H1 (cell line): ENCODE results near the gene CNR2. TPM values are rescaled to one million over a fixed set of nuclear protein-coding genes. Genes with fewer than 3 reads are reported as not detected.

Experiments used
- CTCF ChIA-PET: fragments of 300-600 bp; sonication (Branson Sonifier 250); formaldehyde crosslinking; loops from one replicate; lab custom pipeline; 2021; ENCODE audit not compliant: partially characterized antibody; lab: Charles Lee
- POLR2A ChIA-PET: fragments of 300-600 bp; sonication (Branson Sonifier 250); formaldehyde crosslinking; loops from one replicate; lab custom pipeline; 2021; ENCODE audit warnings: inconsistent platforms; ENCODE audit not compliant: partially characterized antibody; lab: Charles Lee
- DNase-seq, 2 experiments: peaks; one replicate each; pipeline versions ENCODE4 v3.0.0 to v3.0.0-alpha.2; 2010 to 2022; ENCODE audit warnings: low spot score in 2 of 2, low read depth in 1 of 2, mixed read lengths in 1 of 2
- FAIRE-seq: peaks from 2 replicates; lab custom pipeline; 2011; peaks lifted over from hg19 to GRCh38; lab: Jason Lieb, UNC
- H2AFZ ChIP-seq: 2 replicates; pipeline ENCODE4 v1.8.1; 2012; ENCODE audit warnings: low read length, inconsistent platforms
- H2AK5ac ChIP-seq: 2 replicates; pipeline ENCODE4 v1.6.1; 2013; ENCODE audit warnings: low read depth, low read length
- H2BK120ac ChIP-seq: replicated peaks from 2 replicates; pipeline ENCODE3; 2013; ENCODE audit warnings: low read depth, low read length, inconsistent platforms
- H2BK12ac ChIP-seq: 2 replicates; pipeline ENCODE4 v1.6.1; 2013; ENCODE audit warnings: low read depth, low read length
- H2BK15ac ChIP-seq: 2 replicates; pipeline ENCODE4 v1.6.1; 2013; ENCODE audit warnings: low read length
- H2BK20ac ChIP-seq: 2 replicates; pipeline ENCODE4 v1.6.1; 2013; ENCODE audit warnings: low read length
- H2BK5ac ChIP-seq: 2 replicates; pipeline ENCODE4 v1.6.1; 2013; ENCODE audit warnings: low read depth, low read length
- H3K14ac ChIP-seq: 2 replicates; pipeline ENCODE4 v1.6.1; 2013; ENCODE audit warnings: inconsistent platforms; ENCODE audit not compliant: insufficient read length
- H3K18ac ChIP-seq: 2 replicates; pipeline ENCODE4 v1.6.1; 2013; ENCODE audit warnings: low read length; ENCODE audit errors: extremely low read depth
- H3K23ac ChIP-seq: 2 replicates; pipeline ENCODE4 v1.6.1; 2013; ENCODE audit warnings: inconsistent platforms; ENCODE audit not compliant: insufficient read length
- H3K23me2 ChIP-seq: 2 replicates; pipeline ENCODE4 v1.6.1; 2013; ENCODE audit warnings: low read depth, low read length
- H3K27ac ChIP-seq: 2 replicates; pipeline ENCODE4 v1.6.1; 2011; ENCODE audit warnings: low read depth, low read length, inconsistent platforms
- H3K27me3 ChIP-seq, 4 experiments: replicated peaks in 1 of 4; 1 replicate in 1 of 4; 2 replicates in 3 of 4; pipeline versions ENCODE4 v1.6.1 to v1.8.1; 2011 to 2013; ENCODE audit warnings: low read length in 3 of 4, mild to moderate bottlenecking in 3 of 4, inconsistent platforms in 2 of 4, mixed read lengths in 2 of 4, moderate library complexity in 1 of 4; ENCODE audit not compliant: control insufficient read depth in 3 of 4, insufficient read depth in 3 of 4; ENCODE audit errors: extremely low read depth in 1 of 4
- H3K36me3 ChIP-seq, 4 experiments: 2 replicates each; pipeline versions ENCODE4 v1.6.1 to v1.8.1; 2011 to 2013; ENCODE audit warnings: mild to moderate bottlenecking in 4 of 4, low read length in 3 of 4, moderate library complexity in 2 of 4, control low read depth in 1 of 4, inconsistent platforms in 1 of 4; ENCODE audit not compliant: insufficient read depth in 4 of 4, control insufficient read depth in 2 of 4
- H3K4ac ChIP-seq: replicated peaks from 2 replicates; pipeline ENCODE3; 2013; ENCODE audit warnings: low read length, low read depth, mixed read lengths, inconsistent platforms; ENCODE audit not compliant: insufficient read length
- H3K4me1 ChIP-seq, 4 experiments: replicated peaks in 1 of 4; 1 replicate in 1 of 4; 2 replicates in 3 of 4; pipeline versions ENCODE4 v1.6.1 to v1.8.1; 2011 to 2013; ENCODE audit warnings: low read length in 3 of 4, inconsistent platforms in 2 of 4, mixed read lengths in 1 of 4; ENCODE audit not compliant: insufficient read depth in 4 of 4, control insufficient read depth in 3 of 4
- H3K4me2 ChIP-seq, 2 experiments: 2 replicates each; pipeline versions ENCODE4 v1.6.1 to v1.8.1; 2011 to 2013; ENCODE audit warnings: low read depth in 2 of 2, low read length in 2 of 2, control low read depth in 1 of 2, inconsistent platforms in 1 of 2, mild to moderate bottlenecking in 1 of 2; ENCODE audit not compliant: insufficient read depth in 1 of 2
- H3K4me3 ChIP-seq, 4 experiments: fragments of 200-600, 300-600 bp in 1 of 4; sonication (generic), shearing (Covaris generic), sonication (Bioruptor Twin) in 1 of 4; 2 replicates each; pipeline versions ENCODE4 v1.5.1 to v1.8.1; 2011 to 2016; ENCODE audit warnings: low read length in 4 of 4, low read depth in 3 of 4, control low read depth in 2 of 4, inconsistent platforms in 2 of 4, mild to moderate bottlenecking in 2 of 4, mixed read lengths in 1 of 4, moderate library complexity in 1 of 4; ENCODE audit not compliant: insufficient read depth in 2 of 4; ENCODE audit errors: extremely low read depth in 1 of 4
- H3K56ac ChIP-seq: replicated peaks from 2 replicates; pipeline ENCODE3; 2013; ENCODE audit warnings: low read depth, mild to moderate bottlenecking, mixed read lengths, low read length, inconsistent platforms; ENCODE audit not compliant: insufficient read length
- H3K79me1 ChIP-seq: 2 replicates; pipeline ENCODE4 v1.6.1; 2013; ENCODE audit warnings: low read depth, low read length, control low read depth
- H3K79me2 ChIP-seq, 2 experiments: 2 replicates each; pipeline versions ENCODE4 v1.6.1 to v1.8.1; 2012 to 2013; ENCODE audit warnings: low read length in 2 of 2, mild to moderate bottlenecking in 2 of 2, inconsistent platforms in 1 of 2; ENCODE audit not compliant: insufficient read depth in 2 of 2, control insufficient read depth in 1 of 2
- H3K9ac ChIP-seq, 4 experiments: replicated peaks in 1 of 4; 1 replicate in 1 of 4; 2 replicates in 3 of 4; pipeline versions ENCODE4 v1.6.1 to v1.8.1; 2011 to 2013; ENCODE audit warnings: low read depth in 3 of 4, low read length in 3 of 4, control low read depth in 2 of 4, mild to moderate bottlenecking in 2 of 4, moderate library complexity in 2 of 4, inconsistent platforms in 1 of 4; ENCODE audit errors: extremely low read depth in 1 of 4
- H3K9me3 ChIP-seq, 2 experiments: 2 replicates each; pipeline versions ENCODE4 v1.6.1 to v1.8.1; 2012 to 2013; ENCODE audit warnings: mild to moderate bottlenecking in 2 of 2, moderate library complexity in 2 of 2, control low read depth in 1 of 2, inconsistent platforms in 1 of 2, low read depth in 1 of 2, low read length in 1 of 2, mixed read lengths in 1 of 2; ENCODE audit not compliant: insufficient read depth in 2 of 2
- H4K20me1 ChIP-seq, 2 experiments: replicated peaks in 1 of 2; 2 replicates each; pipeline versions ENCODE3 to v1.8.1; 2011 to 2013; ENCODE audit warnings: inconsistent platforms in 2 of 2, low read length in 2 of 2, mild to moderate bottlenecking in 1 of 2; ENCODE audit not compliant: insufficient read depth in 2 of 2, control insufficient read depth in 1 of 2
- H4K5ac ChIP-seq: 2 replicates; pipeline ENCODE4 v1.6.1; 2013; ENCODE audit warnings: low read length, low read depth, mixed read lengths, inconsistent platforms; ENCODE audit not compliant: insufficient read length
- H4K8ac ChIP-seq: 2 replicates; pipeline ENCODE4 v1.8.0; 2013; ENCODE audit warnings: mild to moderate bottlenecking, moderate library complexity, low read length, inconsistent platforms; ENCODE audit not compliant: insufficient read depth; ENCODE audit errors: extremely low read depth
- H4K91ac ChIP-seq: replicated peaks from 2 replicates; pipeline ENCODE3; 2013; ENCODE audit warnings: low read length, mixed read lengths, inconsistent platforms; ENCODE audit not compliant: insufficient read length
- TBP ChIP-seq: IDR thresholded peaks from 2 replicates; pipeline ENCODE4 v1.6.1; 2011; ENCODE audit warnings: low read depth, low read length, improper control_type of control experiment
- WGBS, 2 experiments: shearing (Covaris generic) in 1 of 2; methylation state at CpG; one replicate each; pipeline versions ENCODE4 v1.1.6 to v1.1.7; 2013 to 2015; ENCODE audit warnings: low lambda C conversion rate in 2 of 2, mixed read lengths in 2 of 2, inconsistent platforms in 1 of 2, low coverage in 1 of 2, missing lambda C conversion rate in 1 of 2; ENCODE audit not compliant: insufficient replicate concordance in 2 of 2, insufficient coverage in 1 of 2, insufficient read length in 1 of 2; ENCODE audit errors: extremely low coverage in 1 of 2, missing lambda C conversion rate in 1 of 2; 5-methylcytosine and 5-hydroxymethylcytosine counted together
- polyA plus RNA-seq, 7 experiments: library from polyadenylated mRNA; depleted of rRNA in 3 of 7; stranded (reverse) in 5 of 7; unstranded in 2 of 7; fragments of >200 nt in 5 of 7; fragments of 200-250 nt in 2 of 7; gene quantifications; 1 replicate in 5 of 7; 2 replicates in 1 of 7; 4 replicates in 1 of 7; pipeline versions ENCODE4 v1.2.1 to v1.2.3, GENCODE V29; 2011 to 2013; ENCODE audit warnings: missing spikeins in 2 of 7, mixed read lengths in 2 of 7
- total RNA-seq: library from RNA; stranded (reverse); fragmentation: NEBNext Ultra II Directional; extraction: Animal tissue kit (Norgen Biotek cat#: 25700); gene quantifications from 2 replicates; pipeline ENCODE4 v1.2.1, GENCODE V29; 2021

The CNR2 gene
- total and polyA plus RNA-seq, 2 of the 8 experiments (the other 6 are each of a cell fraction or from before 2014, with no cell fraction given), result not detected

- Histone ChIP-seq H3K14ac (no peak overlapping the region), H3K36me3 (no peaks in the 10 kb centered on the region), H3K9me3 (no peaks in the 10 kb centered on the region), H2BK120ac (no peak overlapping the region), H2BK20ac (no peak overlapping the region), H3K56ac (no peak overlapping the region), H3K18ac (no peak overlapping the region), H3K4me1 (no peaks in the 10 kb centered on the region; a peak in 1 of 7 replicates), H2BK12ac (peak overlapping the region; percentile 54; the same call in 1 of the 2 replicates), H3K9ac (no peak overlapping the region), H4K91ac (no peak overlapping the region), H3K23ac (no peak overlapping the region), H3K27me3 (peaks cover 6 to 28% (median 19%) of the 10 kb centered on the region in 4 experiments), H4K8ac (no peak overlapping the region), H3K4me2 (peak overlapping the region; percentile 79 to 89; a peak in 2 of 4 replicates), H2AK5ac (no peak overlapping the region), H2BK15ac (no peak overlapping the region), H3K79me2 (no peaks in the 10 kb centered on the region), H2AFZ (peak overlapping the region; percentile 78), H3K4me3 (peak overlapping the region in 1 of 4 experiments; percentile 71; a peak in 1 of 8 replicates), H3K27ac (no peak overlapping the region), H3K79me1 (no peaks in the 10 kb centered on the region), H2BK5ac (0 out of 2 replicates have a peak overlapping the region, but pooled peaks have one; percentile 13), H3K23me2 (peaks cover 7% of the 10 kb centered on the region), H3K4ac (no peak overlapping the region), H4K5ac (no peak overlapping the region), H4K20me1 (no peaks in the 10 kb centered on the region)
- no peak for DNase-seq
- ChIA-PET CTCF (interaction anchor here (0.6 to 4.5 kb wide), 15 partner anchors 11 to 522 kb away, joined by 3 to 40 read pairs (median 3); no protein-coding TSS in a partner anchor), POLR2A (interaction anchor here (0.6 to 1.5 kb wide), 4 partner anchors 44 to 109 kb away, joined by 3 read pairs; partner anchors contain the start of genes HMGCL and PNRC2)
- WGBS, 2 experiments, result 68% methylated on average over 20 of the region's 20 CpGs; no CpG with 5 or more reads in 1 of the 2 experiments
- TF ChIP-seq TBP, result no peak
- no peak for FAIRE-seq
Measured at GRCh38 chr1:23868557-23869016, 44.6 kb downstream of the CNR2 start.
